Measurements from ENCODE around the gene CDADC1.
"Not testable (repeated sequence)": the region's sequence is repeated elsewhere in the genome, so short reads cannot be mapped to it uniquely, and the experiment has no call there.

CDADC1 gene

GRCh38 chr13:49322702-49323101 lies 75.0 kb downstream of the CDADC1 start:
- no peaks in the 10 kb centered on the region for H4K20me1 ChIP-seq (ENCODE audit: control insufficient read depth, insufficient read depth, low read depth, low read length)
- H3K27ac ChIP-seq (ENCODE audit: low read depth, low read length) = no peak overlapping the region
- H3K27me3 ChIP-seq (ENCODE audit: control insufficient read depth, low read length) = no peaks in the 10 kb centered on the region
- no peaks in the 10 kb centered on the region for H3K9me3 ChIP-seq (ENCODE audit: control insufficient read depth, insufficient read depth, low read length)
- TF ChIP-seq EZH2phosphoT487 (IDR thresholded peaks at IDR 0.05; ENCODE audit: borderline replicate concordance, low read length) (no peak), CTCF (IDR thresholded peaks at IDR 0.05; ENCODE audit: low read depth, low read length, poor library complexity, severe bottlenecking) (no peak)
- no peak overlapping the region for H3K4me3 ChIP-seq (ENCODE audit: low read length)
- H3K4me1 ChIP-seq (ENCODE audit: control insufficient read depth, low read length) = peaks cover 28% of the 10 kb centered on the region
- no peaks in the 10 kb centered on the region for H3K79me2 ChIP-seq (ENCODE audit: control insufficient read depth, low read length)
- no peaks in the 10 kb centered on the region for H3F3A ChIP-seq (ENCODE audit: control insufficient read depth, insufficient read depth)
- no peaks in the 10 kb centered on the region for H3K36me3 ChIP-seq (ENCODE audit: control insufficient read depth, low read length)
- no peak overlapping the region for H3K4me2 ChIP-seq (ENCODE audit: low read length)
- H3K9me2 ChIP-seq (replicated peaks; ENCODE audit: control insufficient read depth, low read length) = no peaks in the 10 kb centered on the region

- no peaks in the 10 kb centered on the region for H3K9me2 ChIP-seq (replicated peaks; ENCODE audit: control insufficient read depth, low read length)
- H3K4me1 ChIP-seq (ENCODE audit: control insufficient read depth, low read length) = peaks cover 28% of the 10 kb centered on the region
- H3K27ac ChIP-seq (ENCODE audit: low read depth, low read length) = no peak overlapping the region
- no peaks in the 10 kb centered on the region for H3F3A ChIP-seq (ENCODE audit: control insufficient read depth, insufficient read depth)
- H3K36me3 ChIP-seq (ENCODE audit: control insufficient read depth, low read length) = no peaks in the 10 kb centered on the region
- TF ChIP-seq CTCF (IDR thresholded peaks at IDR 0.05; ENCODE audit: low read depth, low read length, poor library complexity, severe bottlenecking) (no peak), EZH2phosphoT487 (IDR thresholded peaks at IDR 0.05; ENCODE audit: borderline replicate concordance, low read length) (no peak)
- no peaks in the 10 kb centered on the region for H3K9me3 ChIP-seq (ENCODE audit: control insufficient read depth, insufficient read depth, low read length)
- H4K20me1 ChIP-seq (ENCODE audit: control insufficient read depth, insufficient read depth, low read depth, low read length) = no peaks in the 10 kb centered on the region
- H3K4me3 ChIP-seq (ENCODE audit: low read length) = no peak overlapping the region
- no peaks in the 10 kb centered on the region for H3K79me2 ChIP-seq (ENCODE audit: control insufficient read depth, low read length)
- no peaks in the 10 kb centered on the region for H3K27me3 ChIP-seq (ENCODE audit: control insufficient read depth, low read length)
- no peak overlapping the region for H3K4me2 ChIP-seq (ENCODE audit: low read length)
These were observed 75.6 kb downstream of the CDADC1 start for GRCh38 chr13:49323344-49323743.

- no peak overlapping the region for H3K27ac ChIP-seq (ENCODE audit: low read depth, low read length)
- no peaks in the 10 kb centered on the region for H3K9me3 ChIP-seq (ENCODE audit: control insufficient read depth, insufficient read depth, low read length)
- peaks cover 10% of the 10 kb centered on the region for H3K4me1 ChIP-seq (ENCODE audit: control insufficient read depth, low read length)
- H3K4me3 ChIP-seq (ENCODE audit: low read length) = no peak overlapping the region
- no peak overlapping the region for H3K4me2 ChIP-seq (ENCODE audit: low read length)
- H3K79me2 ChIP-seq (ENCODE audit: control insufficient read depth, low read length) = no peaks in the 10 kb centered on the region
- TF ChIP-seq CTCF (IDR thresholded peaks at IDR 0.05; ENCODE audit: low read depth, low read length, poor library complexity, severe bottlenecking) (no peak), EZH2phosphoT487 (IDR thresholded peaks at IDR 0.05; ENCODE audit: borderline replicate concordance, low read length) (no peak)
- no peaks in the 10 kb centered on the region for H3F3A ChIP-seq (ENCODE audit: control insufficient read depth, insufficient read depth)
- no peaks in the 10 kb centered on the region for H4K20me1 ChIP-seq (ENCODE audit: control insufficient read depth, insufficient read depth, low read depth, low read length)
- no peaks in the 10 kb centered on the region for H3K27me3 ChIP-seq (ENCODE audit: control insufficient read depth, low read length)
- H3K36me3 ChIP-seq (ENCODE audit: control insufficient read depth, low read length) = no peaks in the 10 kb centered on the region; the same call in 1 of the 2 replicates
- no peaks in the 10 kb centered on the region for H3K9me2 ChIP-seq (replicated peaks; ENCODE audit: control insufficient read depth, low read length)
These were observed 78.6 kb downstream of the CDADC1 start for GRCh38 chr13:49326222-49326917.

GRCh38 chr13:49327145-49327544 lies 79.4 kb downstream of the CDADC1 start:
- H3F3A ChIP-seq (ENCODE audit: control insufficient read depth, insufficient read depth); H3K36me3 ChIP-seq (ENCODE audit: control insufficient read depth, low read length); H3K9me2 ChIP-seq (replicated peaks; ENCODE audit: control insufficient read depth, low read length); H4K20me1 ChIP-seq (ENCODE audit: control insufficient read depth, insufficient read depth, low read depth, low read length); H3K4me2 ChIP-seq (ENCODE audit: low read length); H3K27ac ChIP-seq (ENCODE audit: low read depth, low read length); H3K27me3 ChIP-seq (ENCODE audit: control insufficient read depth, low read length); H3K4me1 ChIP-seq (ENCODE audit: control insufficient read depth, low read length); H3K9me3 ChIP-seq (ENCODE audit: control insufficient read depth, insufficient read depth, low read length); H3K79me2 ChIP-seq (ENCODE audit: control insufficient read depth, low read length); H3K4me3 ChIP-seq (ENCODE audit: low read length): not testable (repeated sequence)

All from DOHH2 (cell line).